Neuronal stem cell (in vitro differentiated cells): ENCODE results near the gene TNFRSF21.

Experiments
- DNase-seq: peaks from one replicate; pipeline ENCODE4 v3.0.0-alpha.2; 2013; ENCODE audit warnings: low spot score
- H2AFZ ChIP-seq: one replicate; pipeline ENCODE4 v1.6.1; 2013; ENCODE audit warnings: mild to moderate bottlenecking, low read length, inconsistent platforms
- H2AK5ac ChIP-seq: 2 replicates; pipeline ENCODE4 v1.6.1; 2013; ENCODE audit warnings: low read depth, mild to moderate bottlenecking, inconsistent platforms, low read length, moderate library complexity, mixed read lengths
- H2BK120ac ChIP-seq: 2 replicates; pipeline ENCODE4 v1.6.1; 2013; ENCODE audit warnings: low read depth, mild to moderate bottlenecking, inconsistent platforms, low read length, moderate library complexity, mixed read lengths
- H2BK12ac ChIP-seq: one replicate; pipeline ENCODE4 v1.6.1; 2013; ENCODE audit warnings: low read length, inconsistent platforms
- H2BK15ac ChIP-seq: 2 replicates; pipeline ENCODE4 v1.6.1; 2013; ENCODE audit warnings: mild to moderate bottlenecking, low read length, inconsistent platforms, mixed read lengths
- H2BK5ac ChIP-seq: one replicate; pipeline ENCODE4 v1.6.1; 2013; ENCODE audit warnings: inconsistent platforms, mild to moderate bottlenecking, low read length, moderate library complexity
- H3K14ac ChIP-seq: one replicate; pipeline ENCODE4 v1.6.1; 2013; ENCODE audit warnings: low read length, inconsistent platforms
- H3K18ac ChIP-seq: 2 replicates; pipeline ENCODE4 v1.6.1; 2013; ENCODE audit warnings: low read length, inconsistent platforms
- H3K23ac ChIP-seq: 2 replicates; pipeline ENCODE4 v1.6.1; 2013; ENCODE audit warnings: low read depth, mild to moderate bottlenecking, mixed read lengths, low read length, inconsistent platforms; ENCODE audit not compliant: poor library complexity
- H3K27ac ChIP-seq: replicated peaks from 3 replicates; pipeline ENCODE4 v1.5.1; 2013; ENCODE audit warnings: low read length, inconsistent platforms
- H3K27me3 ChIP-seq, 3 experiments: 2 replicates each; pipeline ENCODE4 v1.6.1; 2013; ENCODE audit warnings: low read length in 3 of 3, mild to moderate bottlenecking in 2 of 3, inconsistent platforms in 1 of 3, low read depth in 1 of 3, mixed read lengths in 1 of 3, moderate library complexity in 1 of 3; ENCODE audit not compliant: control insufficient read depth in 3 of 3, insufficient read depth in 3 of 3
- H3K36me3 ChIP-seq, 2 donors: replicated peaks in 1 of 2; 2 replicates each; pipeline ENCODE4 v1.6.1; 2013; ENCODE audit warnings: low read length in 2 of 2; ENCODE audit not compliant: control insufficient read depth in 2 of 2, insufficient read depth in 2 of 2
- H3K4ac ChIP-seq: 2 replicates; pipeline ENCODE4 v1.6.1; 2013; ENCODE audit warnings: inconsistent platforms, mild to moderate bottlenecking, low read length, moderate library complexity
- H3K4me1 ChIP-seq, 2 donors: 1 replicate in 1 of 2; 2 replicates in 1 of 2; pipeline ENCODE4 v1.6.1; 2013; ENCODE audit warnings: low read length in 2 of 2, low read depth in 1 of 2; ENCODE audit not compliant: control insufficient read depth in 2 of 2, insufficient read depth in 1 of 2
- H3K4me2 ChIP-seq: one replicate; pipeline ENCODE4 v1.6.1; 2013; ENCODE audit warnings: mild to moderate bottlenecking, low read length, inconsistent platforms; ENCODE audit not compliant: insufficient read depth, poor library complexity, severe bottlenecking
- H3K4me3 ChIP-seq, 2 donors: 2 replicates each; pipeline ENCODE4 v1.5.1; 2013; ENCODE audit warnings: low read length in 2 of 2, mild to moderate bottlenecking in 2 of 2, inconsistent platforms in 1 of 2, moderate library complexity in 1 of 2
- H3K79me1 ChIP-seq: one replicate; pipeline ENCODE4 v1.6.1; 2013; ENCODE audit warnings: low read depth, mild to moderate bottlenecking, inconsistent platforms, low read length, moderate library complexity
- H3K9ac ChIP-seq: one replicate; pipeline ENCODE4 v1.6.1; 2013; ENCODE audit warnings: mild to moderate bottlenecking, low read depth, low read length, inconsistent platforms; ENCODE audit not compliant: poor library complexity
- H3K9me3 ChIP-seq, 2 donors: replicated peaks in 1 of 2; 2 replicates each; pipeline versions ENCODE3 to v1.6.1; 2013; ENCODE audit warnings: low read length in 2 of 2, mild to moderate bottlenecking in 2 of 2, inconsistent platforms in 1 of 2, low read depth in 1 of 2, mixed read lengths in 1 of 2, moderate library complexity in 1 of 2; ENCODE audit not compliant: control insufficient read depth in 2 of 2, insufficient read depth in 1 of 2
- H4K8ac ChIP-seq: one replicate; pipeline ENCODE4 v1.6.1; 2013; ENCODE audit warnings: low read depth, mild to moderate bottlenecking, inconsistent platforms, low read length, moderate library complexity
- H4K91ac ChIP-seq: one replicate; pipeline ENCODE4 v1.6.1; 2013; ENCODE audit warnings: low read length, low read depth, mild to moderate bottlenecking, inconsistent platforms; ENCODE audit not compliant: poor library complexity
- WGBS, 2 donors: extraction: QIAGEN DNeasy Blood & Tissue Kit; methylation state at CpG; one replicate each; pipeline ENCODE4 v1.1.7; 2013; ENCODE audit warnings: missing lambda C conversion rate in 2 of 2, mixed read lengths in 1 of 2; ENCODE audit not compliant: insufficient read length in 2 of 2, insufficient replicate concordance in 1 of 2; ENCODE audit errors: extremely low coverage in 2 of 2; 5-methylcytosine and 5-hydroxymethylcytosine counted together

Gene TNFRSF21

GRCh38 chr6:47286301-47286700, 23.4 kb downstream of the TNFRSF21 start:
- Histone ChIP-seq H3K4me3 (no peak overlapping the region), H2BK15ac (no peak overlapping the region), H3K18ac (no peak overlapping the region), H3K27me3 (no peaks in the 10 kb centered on the region), H3K79me1 (peaks cover 1% of the 10 kb centered on the region), H2AFZ (no peak overlapping the region), H2BK12ac (no peak overlapping the region), H3K4me1 (peaks cover 0 to 6% of the 10 kb centered on the region in 2 donors), H4K8ac (no peak overlapping the region), H3K9me3 (peaks cover 0 to 3% of the 10 kb centered on the region in 2 donors), H2BK5ac (no peak overlapping the region), H3K36me3 (peaks cover 13 to 30% of the 10 kb centered on the region in 2 donors), H3K4me2 (no peak overlapping the region), H3K4ac (no peak overlapping the region), H3K27ac (no peak overlapping the region), H2AK5ac (no peak overlapping the region), H3K14ac (no peak overlapping the region), H3K9ac (no peak overlapping the region), H2BK120ac (no peak overlapping the region), H3K23ac (no peak overlapping the region), H4K91ac (peak overlapping the region; percentile 40)
- DNase-seq = no peak
- WGBS, 2 donors = no CpG with 5 or more reads among the region's 7 CpGs

GRCh38 chr6:47283993-47284392, 25.7 kb downstream of the TNFRSF21 start:
- Histone ChIP-seq H2BK5ac (no peak overlapping the region), H3K18ac (no peak overlapping the region), H2BK15ac (no peak overlapping the region), H2BK12ac (no peak overlapping the region), H4K8ac (no peak overlapping the region), H3K4me1 (peaks cover 0 to 6% of the 10 kb centered on the region in 2 donors), H3K4me3 (no peak overlapping the region), H2AK5ac (no peak overlapping the region), H3K27ac (no peak overlapping the region), H2BK120ac (no peak overlapping the region), H3K23ac (no peak overlapping the region), H3K36me3 (peaks cover 13 to 33% of the 10 kb centered on the region in 2 donors), H2AFZ (no peak overlapping the region), H3K9me3 (peaks cover 0 to 3% of the 10 kb centered on the region in 2 donors), H3K9ac (no peak overlapping the region), H3K79me1 (no peaks in the 10 kb centered on the region), H3K4ac (no peak overlapping the region), H3K4me2 (no peak overlapping the region), H4K91ac (no peak overlapping the region), H3K27me3 (no peaks in the 10 kb centered on the region), H3K14ac (no peak overlapping the region)
- no CpG with 5 or more reads among the region's 7 CpGs for WGBS, 2 donors
- DNase-seq = no peak

DNA sequence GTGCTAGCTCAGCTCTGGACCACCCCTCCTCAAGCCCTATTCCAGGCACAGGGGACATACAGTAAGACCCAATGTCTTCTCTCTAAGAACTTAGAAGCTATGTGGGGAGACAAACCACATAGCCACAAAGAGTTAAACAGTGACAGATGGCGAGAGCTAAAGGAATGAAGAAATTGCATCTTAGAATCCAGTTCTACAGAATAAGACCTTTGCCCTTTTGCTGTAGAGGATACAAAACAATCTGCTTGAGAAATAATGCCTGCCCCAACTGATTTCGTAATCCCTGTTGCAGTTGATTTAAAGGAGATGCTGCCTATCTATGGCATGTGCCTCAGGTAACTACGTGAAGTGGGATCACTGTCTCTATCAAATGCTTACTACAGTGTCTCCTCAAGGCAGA, 31.2 kb downstream of the TNFRSF21 start:
- no peak overlapping the region for H3K9ac ChIP-seq
- no peak overlapping the region for H2BK12ac ChIP-seq
- no peaks in the 10 kb centered on the region for H3K79me1 ChIP-seq
- H3K23ac ChIP-seq = no peak overlapping the region
- no peak overlapping the region for H2AK5ac ChIP-seq
- H3K27ac ChIP-seq = no peak overlapping the region
- no peak overlapping the region for H2BK15ac ChIP-seq
- H2BK5ac ChIP-seq = no peak overlapping the region
- H3K4me2 ChIP-seq = no peak overlapping the region
- peaks cover 0 to 7% of the 10 kb centered on the region in 2 donors for H3K4me1 ChIP-seq
- no peaks in the 10 kb centered on the region for H3K9me3 ChIP-seq
- no peak overlapping the region for H3K4me3 ChIP-seq
- H3K18ac ChIP-seq = no peak overlapping the region
- H2AFZ ChIP-seq = no peak overlapping the region
- H4K91ac ChIP-seq = no peak overlapping the region
- no peaks in the 10 kb centered on the region for H3K27me3 ChIP-seq
- no peak for DNase-seq
- H3K4ac ChIP-seq = no peak overlapping the region
- no CpG with 5 or more reads among the region's 3 CpGs for WGBS, 2 donors
- H4K8ac ChIP-seq = no peak overlapping the region
- H2BK120ac ChIP-seq = no peak overlapping the region
- no peak overlapping the region for H3K14ac ChIP-seq
- peaks cover 4 to 18% of the 10 kb centered on the region in 2 donors for H3K36me3 ChIP-seq

DNA sequence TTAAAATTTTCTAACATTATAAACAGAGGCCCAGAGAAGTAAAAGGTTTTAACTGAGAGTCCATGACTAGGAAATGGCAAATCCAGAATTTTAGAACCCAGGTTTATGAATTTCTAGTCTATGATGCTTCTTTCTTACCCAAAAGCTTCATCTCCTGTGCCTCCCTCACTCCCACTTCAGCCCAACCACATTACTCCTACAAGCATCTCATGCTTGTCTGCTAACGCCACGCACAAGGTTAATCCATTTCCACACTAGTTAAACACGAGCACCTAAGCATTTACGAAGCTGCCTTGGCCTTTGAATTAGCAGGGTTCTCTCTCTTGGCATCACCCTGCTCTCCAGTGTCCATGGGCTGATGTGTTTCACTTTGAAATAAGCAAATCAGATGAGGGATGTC, 32.0 kb downstream of the TNFRSF21 start:
- Histone ChIP-seq H3K9me3 (no peaks in the 10 kb centered on the region), H2BK12ac (no peak overlapping the region), H3K27me3 (no peaks in the 10 kb centered on the region), H3K36me3 (peaks cover 4 to 10% of the 10 kb centered on the region in 2 donors), H2AK5ac (no peak overlapping the region), H4K91ac (no peak overlapping the region), H3K79me1 (no peaks in the 10 kb centered on the region), H3K4me3 (no peak overlapping the region), H2BK15ac (no peak overlapping the region), H2BK5ac (no peak overlapping the region), H3K27ac (no peak overlapping the region), H3K4me1 (peaks cover 0 to 7% of the 10 kb centered on the region in 2 donors), H3K14ac (no peak overlapping the region), H3K23ac (no peak overlapping the region), H2BK120ac (no peak overlapping the region), H3K18ac (no peak overlapping the region), H4K8ac (no peak overlapping the region), H3K4me2 (no peak overlapping the region), H2AFZ (no peak overlapping the region), H3K4ac (no peak overlapping the region), H3K9ac (no peak overlapping the region)
- no peak for DNase-seq
- WGBS, 2 donors = no CpG with 5 or more reads among the region's 4 CpGs
